H1 (cell line): ENCODE results near the gene RAD51B. TPM values are rescaled to one million over a fixed set of nuclear protein-coding genes. Genes with fewer than 3 reads are reported as not detected.

ENCODE experiments used
- CTCF ChIA-PET: fragments of 300-600 bp; sonication (Branson Sonifier 250); formaldehyde crosslinking; loops from one replicate; lab custom pipeline; 2021; ENCODE audit not compliant: partially characterized antibody; lab: Charles Lee
- POLR2A ChIA-PET: fragments of 300-600 bp; sonication (Branson Sonifier 250); formaldehyde crosslinking; loops from one replicate; lab custom pipeline; 2021; ENCODE audit warnings: inconsistent platforms; ENCODE audit not compliant: partially characterized antibody; lab: Charles Lee
- DNase-seq, 2 experiments: peaks; one replicate each; pipeline versions ENCODE4 v3.0.0 to v3.0.0-alpha.2; 2010 to 2022; ENCODE audit warnings: low spot score in 2 of 2, low read depth in 1 of 2, mixed read lengths in 1 of 2
- FAIRE-seq: peaks from 2 replicates; lab custom pipeline; 2011; peaks lifted over from hg19 to GRCh38; lab: Jason Lieb, UNC
- H2AFZ ChIP-seq: 2 replicates; pipeline ENCODE4 v1.8.1; 2012; ENCODE audit warnings: low read length, inconsistent platforms
- H2AK5ac ChIP-seq: 2 replicates; pipeline ENCODE4 v1.6.1; 2013; ENCODE audit warnings: low read depth, low read length
- H2BK120ac ChIP-seq: replicated peaks from 2 replicates; pipeline ENCODE3; 2013; ENCODE audit warnings: low read depth, low read length, inconsistent platforms
- H2BK12ac ChIP-seq: 2 replicates; pipeline ENCODE4 v1.6.1; 2013; ENCODE audit warnings: low read depth, low read length
- H2BK15ac ChIP-seq: 2 replicates; pipeline ENCODE4 v1.6.1; 2013; ENCODE audit warnings: low read length
- H2BK20ac ChIP-seq: 2 replicates; pipeline ENCODE4 v1.6.1; 2013; ENCODE audit warnings: low read length
- H2BK5ac ChIP-seq: 2 replicates; pipeline ENCODE4 v1.6.1; 2013; ENCODE audit warnings: low read depth, low read length
- H3K14ac ChIP-seq: 2 replicates; pipeline ENCODE4 v1.6.1; 2013; ENCODE audit warnings: inconsistent platforms; ENCODE audit not compliant: insufficient read length
- H3K18ac ChIP-seq: 2 replicates; pipeline ENCODE4 v1.6.1; 2013; ENCODE audit warnings: low read length; ENCODE audit errors: extremely low read depth
- H3K23ac ChIP-seq: 2 replicates; pipeline ENCODE4 v1.6.1; 2013; ENCODE audit warnings: inconsistent platforms; ENCODE audit not compliant: insufficient read length
- H3K23me2 ChIP-seq: 2 replicates; pipeline ENCODE4 v1.6.1; 2013; ENCODE audit warnings: low read depth, low read length
- H3K27ac ChIP-seq: 2 replicates; pipeline ENCODE4 v1.6.1; 2011; ENCODE audit warnings: low read depth, low read length, inconsistent platforms
- H3K27me3 ChIP-seq, 4 experiments: replicated peaks in 1 of 4; 1 replicate in 1 of 4; 2 replicates in 3 of 4; pipeline versions ENCODE4 v1.6.1 to v1.8.1; 2011 to 2013; ENCODE audit warnings: low read length in 3 of 4, mild to moderate bottlenecking in 3 of 4, inconsistent platforms in 2 of 4, mixed read lengths in 2 of 4, moderate library complexity in 1 of 4; ENCODE audit not compliant: control insufficient read depth in 3 of 4, insufficient read depth in 3 of 4; ENCODE audit errors: extremely low read depth in 1 of 4
- H3K36me3 ChIP-seq, 4 experiments: 2 replicates each; pipeline versions ENCODE4 v1.6.1 to v1.8.1; 2011 to 2013; ENCODE audit warnings: mild to moderate bottlenecking in 4 of 4, low read length in 3 of 4, moderate library complexity in 2 of 4, control low read depth in 1 of 4, inconsistent platforms in 1 of 4; ENCODE audit not compliant: insufficient read depth in 4 of 4, control insufficient read depth in 2 of 4
- H3K4ac ChIP-seq: replicated peaks from 2 replicates; pipeline ENCODE3; 2013; ENCODE audit warnings: low read length, low read depth, mixed read lengths, inconsistent platforms; ENCODE audit not compliant: insufficient read length
- H3K4me1 ChIP-seq, 4 experiments: replicated peaks in 1 of 4; 1 replicate in 1 of 4; 2 replicates in 3 of 4; pipeline versions ENCODE4 v1.6.1 to v1.8.1; 2011 to 2013; ENCODE audit warnings: low read length in 3 of 4, inconsistent platforms in 2 of 4, mixed read lengths in 1 of 4; ENCODE audit not compliant: insufficient read depth in 4 of 4, control insufficient read depth in 3 of 4
- H3K4me2 ChIP-seq, 2 experiments: 2 replicates each; pipeline versions ENCODE4 v1.6.1 to v1.8.1; 2011 to 2013; ENCODE audit warnings: low read depth in 2 of 2, low read length in 2 of 2, control low read depth in 1 of 2, inconsistent platforms in 1 of 2, mild to moderate bottlenecking in 1 of 2; ENCODE audit not compliant: insufficient read depth in 1 of 2
- H3K4me3 ChIP-seq, 4 experiments: fragments of 200-600, 300-600 bp in 1 of 4; sonication (generic), shearing (Covaris generic), sonication (Bioruptor Twin) in 1 of 4; 2 replicates each; pipeline versions ENCODE4 v1.5.1 to v1.8.1; 2011 to 2016; ENCODE audit warnings: low read length in 4 of 4, low read depth in 3 of 4, control low read depth in 2 of 4, inconsistent platforms in 2 of 4, mild to moderate bottlenecking in 2 of 4, mixed read lengths in 1 of 4, moderate library complexity in 1 of 4; ENCODE audit not compliant: insufficient read depth in 2 of 4; ENCODE audit errors: extremely low read depth in 1 of 4
- H3K56ac ChIP-seq: replicated peaks from 2 replicates; pipeline ENCODE3; 2013; ENCODE audit warnings: low read depth, mild to moderate bottlenecking, mixed read lengths, low read length, inconsistent platforms; ENCODE audit not compliant: insufficient read length
- H3K79me1 ChIP-seq: 2 replicates; pipeline ENCODE4 v1.6.1; 2013; ENCODE audit warnings: low read depth, low read length, control low read depth
- H3K79me2 ChIP-seq, 2 experiments: 2 replicates each; pipeline versions ENCODE4 v1.6.1 to v1.8.1; 2012 to 2013; ENCODE audit warnings: low read length in 2 of 2, mild to moderate bottlenecking in 2 of 2, inconsistent platforms in 1 of 2; ENCODE audit not compliant: insufficient read depth in 2 of 2, control insufficient read depth in 1 of 2
- H3K9ac ChIP-seq, 4 experiments: replicated peaks in 1 of 4; 1 replicate in 1 of 4; 2 replicates in 3 of 4; pipeline versions ENCODE4 v1.6.1 to v1.8.1; 2011 to 2013; ENCODE audit warnings: low read depth in 3 of 4, low read length in 3 of 4, control low read depth in 2 of 4, mild to moderate bottlenecking in 2 of 4, moderate library complexity in 2 of 4, inconsistent platforms in 1 of 4; ENCODE audit errors: extremely low read depth in 1 of 4
- H3K9me3 ChIP-seq, 2 experiments: 2 replicates each; pipeline versions ENCODE4 v1.6.1 to v1.8.1; 2012 to 2013; ENCODE audit warnings: mild to moderate bottlenecking in 2 of 2, moderate library complexity in 2 of 2, control low read depth in 1 of 2, inconsistent platforms in 1 of 2, low read depth in 1 of 2, low read length in 1 of 2, mixed read lengths in 1 of 2; ENCODE audit not compliant: insufficient read depth in 2 of 2
- H4K20me1 ChIP-seq, 2 experiments: replicated peaks in 1 of 2; 2 replicates each; pipeline versions ENCODE3 to v1.8.1; 2011 to 2013; ENCODE audit warnings: inconsistent platforms in 2 of 2, low read length in 2 of 2, mild to moderate bottlenecking in 1 of 2; ENCODE audit not compliant: insufficient read depth in 2 of 2, control insufficient read depth in 1 of 2
- H4K5ac ChIP-seq: 2 replicates; pipeline ENCODE4 v1.6.1; 2013; ENCODE audit warnings: low read length, low read depth, mixed read lengths, inconsistent platforms; ENCODE audit not compliant: insufficient read length
- H4K8ac ChIP-seq: 2 replicates; pipeline ENCODE4 v1.8.0; 2013; ENCODE audit warnings: mild to moderate bottlenecking, moderate library complexity, low read length, inconsistent platforms; ENCODE audit not compliant: insufficient read depth; ENCODE audit errors: extremely low read depth
- H4K91ac ChIP-seq: replicated peaks from 2 replicates; pipeline ENCODE3; 2013; ENCODE audit warnings: low read length, mixed read lengths, inconsistent platforms; ENCODE audit not compliant: insufficient read length
- BRCA1 ChIP-seq: IDR thresholded peaks from 2 replicates; pipeline ENCODE4 v1.6.1; 2012; ENCODE audit warnings: low read depth, low read length, improper control_type of control experiment
- SP4 ChIP-seq: IDR thresholded peaks from 2 replicates; pipeline ENCODE4 v1.6.1; 2012; ENCODE audit warnings: low read length, inconsistent platforms
- TAF1 ChIP-seq: IDR thresholded peaks from 2 replicates; pipeline ENCODE4 v1.6.1; 2011; ENCODE audit warnings: mild to moderate bottlenecking, low read depth, low read length
- ZNF274 ChIP-seq: IDR thresholded peaks from 2 replicates; pipeline ENCODE4 v1.7.0; 2012; ENCODE audit warnings: low read length, borderline replicate concordance; ENCODE audit errors: extremely low read depth
- WGBS, 2 experiments: shearing (Covaris generic) in 1 of 2; methylation state at CpG; one replicate each; pipeline versions ENCODE4 v1.1.6 to v1.1.7; 2013 to 2015; ENCODE audit warnings: low lambda C conversion rate in 2 of 2, mixed read lengths in 2 of 2, inconsistent platforms in 1 of 2, low coverage in 1 of 2, missing lambda C conversion rate in 1 of 2; ENCODE audit not compliant: insufficient replicate concordance in 2 of 2, insufficient coverage in 1 of 2, insufficient read length in 1 of 2; ENCODE audit errors: extremely low coverage in 1 of 2, missing lambda C conversion rate in 1 of 2; 5-methylcytosine and 5-hydroxymethylcytosine counted together
- polyA plus RNA-seq, 7 experiments: library from polyadenylated mRNA; depleted of rRNA in 3 of 7; stranded (reverse) in 5 of 7; unstranded in 2 of 7; fragments of >200 nt in 5 of 7; fragments of 200-250 nt in 2 of 7; gene quantifications; 1 replicate in 5 of 7; 2 replicates in 1 of 7; 4 replicates in 1 of 7; pipeline versions ENCODE4 v1.2.1 to v1.2.3, GENCODE V29; 2011 to 2013; ENCODE audit warnings: missing spikeins in 2 of 7, mixed read lengths in 2 of 7
- total RNA-seq: library from RNA; stranded (reverse); fragmentation: NEBNext Ultra II Directional; extraction: Animal tissue kit (Norgen Biotek cat#: 25700); gene quantifications from 2 replicates; pipeline ENCODE4 v1.2.1, GENCODE V29; 2021

RAD51B gene
- total and polyA plus RNA-seq, 2 of the 8 experiments (the other 6 are each of a cell fraction or from before 2014, with no cell fraction given) = 3.9 to 14.9 TPM

- H3K23ac ChIP-seq = no peak overlapping the region
- H3K56ac ChIP-seq = no peak overlapping the region
- H2AFZ ChIP-seq = no peak overlapping the region
- H3K4me3 ChIP-seq = no peak overlapping the region
- no peak overlapping the region for H3K9ac ChIP-seq
- no peak overlapping the region for H3K4ac ChIP-seq
- H3K18ac ChIP-seq = no peak overlapping the region
- H3K79me1 ChIP-seq = no peaks in the 10 kb centered on the region
- no peak overlapping the region for H2BK12ac ChIP-seq
- CTCF ChIA-PET = interaction anchor here (1.4 kb wide), 1 partner anchor 48 kb away, joined by 3 read pairs; no protein-coding TSS in a partner anchor
- no peak for DNase-seq
- no peaks in the 10 kb centered on the region for H3K9me3 ChIP-seq
- no peak for TF ChIP-seq BRCA1
- no peak for TF ChIP-seq SP4
- no peak for TF ChIP-seq ZNF274
- TF ChIP-seq TAF1 = no peak
- FAIRE-seq = no peak
- POLR2A ChIA-PET = interaction anchor here (1.0 kb wide), 1 partner anchor 879 kb away, joined by 4 read pairs; no protein-coding TSS in a partner anchor
- H2BK120ac ChIP-seq = no peak overlapping the region
- peaks cover 0 to 2% (median 0%) of the 10 kb centered on the region in 4 experiments; a peak in 1 of 7 replicates for H3K4me1 ChIP-seq
- H2BK15ac ChIP-seq = no peak overlapping the region
- no peak overlapping the region for H3K4me2 ChIP-seq
- no peaks in the 10 kb centered on the region for H3K36me3 ChIP-seq
- no peak overlapping the region for H4K91ac ChIP-seq
- H2BK5ac ChIP-seq = no peak overlapping the region
- no peaks in the 10 kb centered on the region for H3K79me2 ChIP-seq
- H3K27me3 ChIP-seq = no peaks in the 10 kb centered on the region
- H4K5ac ChIP-seq = no peak overlapping the region
- WGBS, 2 experiments = 91% methylated on average over 6 of the region's 6 CpGs; no CpG with 5 or more reads in 1 of the 2 experiments
- no peak overlapping the region for H3K27ac ChIP-seq
- H4K20me1 ChIP-seq = no peaks in the 10 kb centered on the region
- H2AK5ac ChIP-seq = no peak overlapping the region
- no peak overlapping the region for H2BK20ac ChIP-seq
- no peak overlapping the region for H3K14ac ChIP-seq
- H4K8ac ChIP-seq = no peak overlapping the region
- no peaks in the 10 kb centered on the region for H3K23me2 ChIP-seq
Measured at GRCh38 chr14:67917006-67917405, 97.4 kb downstream of the RAD51B start.
